HL-60 (cell line): ENCODE measurements around the gene APMAP.

Source experiments
- POLR2AphosphoS5 ChIP-seq: IDR thresholded peaks from 2 replicates; pipeline ENCODE4 v1.6.1; 2012; ENCODE audit warnings: low read depth
- TF ChIP-seq, protein P1 (sequence below): IDR thresholded peaks from one replicate; pipeline ENCODE4 v1.5.1; 2011; ENCODE audit warnings: low read length, control low read depth, inconsistent platforms; ENCODE audit not compliant: insufficient read depth

DNA sequence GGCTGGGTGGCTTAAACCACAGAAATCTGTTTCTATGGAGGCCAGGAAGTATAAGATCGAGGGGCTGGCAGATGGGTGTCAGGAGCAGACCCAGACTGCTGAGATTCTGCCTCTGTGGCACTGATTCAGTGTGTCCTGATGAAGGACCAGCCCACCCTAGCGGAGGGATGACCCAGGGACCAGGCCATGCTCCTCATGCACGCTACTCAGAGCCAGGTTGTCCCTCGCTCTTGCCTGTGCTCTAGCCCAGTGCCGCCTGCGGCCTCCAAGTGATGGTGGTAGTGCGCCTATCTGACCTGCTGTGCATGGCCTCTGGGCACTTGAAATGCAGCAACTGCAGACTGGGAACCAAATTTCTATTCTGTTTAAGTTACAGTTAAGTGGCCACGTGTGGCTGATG is 13.1 kb upstream of the APMAP start:
- TF ChIP-seq, protein P1, sequence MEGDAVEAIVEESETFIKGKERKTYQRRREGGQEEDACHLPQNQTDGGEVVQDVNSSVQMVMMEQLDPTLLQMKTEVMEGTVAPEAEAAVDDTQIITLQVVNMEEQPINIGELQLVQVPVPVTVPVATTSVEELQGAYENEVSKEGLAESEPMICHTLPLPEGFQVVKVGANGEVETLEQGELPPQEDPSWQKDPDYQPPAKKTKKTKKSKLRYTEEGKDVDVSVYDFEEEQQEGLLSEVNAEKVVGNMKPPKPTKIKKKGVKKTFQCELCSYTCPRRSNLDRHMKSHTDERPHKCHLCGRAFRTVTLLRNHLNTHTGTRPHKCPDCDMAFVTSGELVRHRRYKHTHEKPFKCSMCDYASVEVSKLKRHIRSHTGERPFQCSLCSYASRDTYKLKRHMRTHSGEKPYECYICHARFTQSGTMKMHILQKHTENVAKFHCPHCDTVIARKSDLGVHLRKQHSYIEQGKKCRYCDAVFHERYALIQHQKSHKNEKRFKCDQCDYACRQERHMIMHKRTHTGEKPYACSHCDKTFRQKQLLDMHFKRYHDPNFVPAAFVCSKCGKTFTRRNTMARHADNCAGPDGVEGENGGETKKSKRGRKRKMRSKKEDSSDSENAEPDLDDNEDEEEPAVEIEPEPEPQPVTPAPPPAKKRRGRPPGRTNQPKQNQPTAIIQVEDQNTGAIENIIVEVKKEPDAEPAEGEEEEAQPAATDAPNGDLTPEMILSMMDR, result no peak
- TF ChIP-seq POLR2AphosphoS5, result no peak
